ENCODE measurements around the gene SPX.
A peak's percentile ranks its signal among the peaks of the same experiment; 100 is the strongest.

The SPX gene

DNA sequence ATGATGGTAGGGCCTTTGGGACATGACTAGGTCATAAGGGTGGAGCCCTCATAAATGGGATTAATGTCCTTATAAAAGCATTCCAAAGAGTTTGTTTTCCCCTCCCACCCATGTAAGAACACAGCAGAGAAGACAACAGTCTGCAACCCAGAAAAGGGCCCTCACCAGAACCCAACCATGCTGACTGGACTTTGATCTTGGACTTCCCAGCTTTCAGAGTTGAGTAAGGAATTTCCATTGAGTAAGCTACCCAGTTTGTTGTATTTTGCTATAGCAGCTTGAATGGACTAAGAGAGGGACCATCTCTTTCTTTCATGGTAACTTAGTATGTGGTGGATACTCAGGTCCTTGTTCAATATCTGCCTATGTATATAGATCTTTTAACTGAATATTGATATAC is 2.9 kb upstream of the SPX start:
- TF ChIP-seq, protein P1, sequence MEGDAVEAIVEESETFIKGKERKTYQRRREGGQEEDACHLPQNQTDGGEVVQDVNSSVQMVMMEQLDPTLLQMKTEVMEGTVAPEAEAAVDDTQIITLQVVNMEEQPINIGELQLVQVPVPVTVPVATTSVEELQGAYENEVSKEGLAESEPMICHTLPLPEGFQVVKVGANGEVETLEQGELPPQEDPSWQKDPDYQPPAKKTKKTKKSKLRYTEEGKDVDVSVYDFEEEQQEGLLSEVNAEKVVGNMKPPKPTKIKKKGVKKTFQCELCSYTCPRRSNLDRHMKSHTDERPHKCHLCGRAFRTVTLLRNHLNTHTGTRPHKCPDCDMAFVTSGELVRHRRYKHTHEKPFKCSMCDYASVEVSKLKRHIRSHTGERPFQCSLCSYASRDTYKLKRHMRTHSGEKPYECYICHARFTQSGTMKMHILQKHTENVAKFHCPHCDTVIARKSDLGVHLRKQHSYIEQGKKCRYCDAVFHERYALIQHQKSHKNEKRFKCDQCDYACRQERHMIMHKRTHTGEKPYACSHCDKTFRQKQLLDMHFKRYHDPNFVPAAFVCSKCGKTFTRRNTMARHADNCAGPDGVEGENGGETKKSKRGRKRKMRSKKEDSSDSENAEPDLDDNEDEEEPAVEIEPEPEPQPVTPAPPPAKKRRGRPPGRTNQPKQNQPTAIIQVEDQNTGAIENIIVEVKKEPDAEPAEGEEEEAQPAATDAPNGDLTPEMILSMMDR (conservative IDR thresholded peaks at IDR 0.05; ENCODE audit: low read depth, low read length): no peak
- Histone ChIP-seq H3K4me3 (IDR thresholded peaks at IDR 0.05; ENCODE audit: insufficient read depth, low read depth, low read length) (no peak overlapping the region), H3K27me3 (ENCODE audit: insufficient read depth, low read depth) (no peaks in the 10 kb centered on the region), H3K9ac (no peak overlapping the region), H3K36me3 (ENCODE audit: insufficient read depth) (no peaks in the 10 kb centered on the region), H3K4me2 (no peak overlapping the region), H3K79me2 (ENCODE audit: insufficient read depth, low read depth) (no peaks in the 10 kb centered on the region), H3K4me1 (ENCODE audit: low read depth, poor library complexity, severe bottlenecking) (no peaks in the 10 kb centered on the region), H2AFZ (ENCODE audit: low read depth) (no peak overlapping the region), H4K20me1 (ENCODE audit: insufficient read depth) (no peaks in the 10 kb centered on the region), H3K27ac (no peak overlapping the region)

DNA sequence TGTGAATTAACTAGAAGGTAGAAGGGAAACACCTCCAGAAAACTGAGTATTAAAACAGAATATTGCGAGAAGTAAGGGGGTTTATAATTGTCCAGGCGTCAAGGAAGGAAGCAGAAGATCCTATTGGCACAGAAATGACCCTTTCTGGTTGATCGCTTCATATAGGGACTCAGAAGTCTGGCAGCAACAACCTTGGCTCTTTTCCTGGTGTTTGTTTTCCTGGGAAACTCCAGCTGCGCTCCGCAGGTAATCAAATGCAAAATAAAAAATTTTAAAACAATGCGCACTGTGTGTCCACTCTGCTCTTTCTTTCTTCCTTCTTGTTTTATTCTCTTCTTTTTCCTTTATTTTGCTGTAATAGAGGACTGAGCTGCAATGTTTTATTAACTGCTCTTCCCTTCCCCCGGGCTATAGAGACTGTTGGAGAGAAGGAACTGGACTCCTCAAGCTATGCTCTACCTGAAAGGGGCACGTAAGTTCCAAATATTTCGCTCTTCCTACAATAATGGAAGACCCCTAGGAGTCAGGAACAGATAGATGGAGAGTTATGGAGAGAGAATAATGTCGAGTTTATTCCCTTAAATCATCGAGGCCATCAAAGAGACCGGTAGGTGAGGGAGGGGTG is 737 bp downstream of the SPX start:
- no peaks in the 10 kb centered on the region for H3K4me1 ChIP-seq (ENCODE audit: low read depth, poor library complexity, severe bottlenecking)
- H2AFZ ChIP-seq (ENCODE audit: low read depth): no peak overlapping the region
- H3K36me3 ChIP-seq (ENCODE audit: insufficient read depth): no peaks in the 10 kb centered on the region
- TF ChIP-seq, protein P1 (conservative IDR thresholded peaks at IDR 0.05; ENCODE audit: low read depth, low read length): no peak
- H3K4me3 ChIP-seq (IDR thresholded peaks at IDR 0.05; ENCODE audit: insufficient read depth, low read depth, low read length): no peak overlapping the region
- H3K9ac ChIP-seq: no peak overlapping the region
- H3K27ac ChIP-seq: no peak overlapping the region
- no peaks in the 10 kb centered on the region for H3K27me3 ChIP-seq (ENCODE audit: insufficient read depth, low read depth)
- no peak overlapping the region for H3K4me2 ChIP-seq
- no peaks in the 10 kb centered on the region for H4K20me1 ChIP-seq (ENCODE audit: insufficient read depth)
- H3K79me2 ChIP-seq (ENCODE audit: insufficient read depth, low read depth): no peaks in the 10 kb centered on the region

DNA sequence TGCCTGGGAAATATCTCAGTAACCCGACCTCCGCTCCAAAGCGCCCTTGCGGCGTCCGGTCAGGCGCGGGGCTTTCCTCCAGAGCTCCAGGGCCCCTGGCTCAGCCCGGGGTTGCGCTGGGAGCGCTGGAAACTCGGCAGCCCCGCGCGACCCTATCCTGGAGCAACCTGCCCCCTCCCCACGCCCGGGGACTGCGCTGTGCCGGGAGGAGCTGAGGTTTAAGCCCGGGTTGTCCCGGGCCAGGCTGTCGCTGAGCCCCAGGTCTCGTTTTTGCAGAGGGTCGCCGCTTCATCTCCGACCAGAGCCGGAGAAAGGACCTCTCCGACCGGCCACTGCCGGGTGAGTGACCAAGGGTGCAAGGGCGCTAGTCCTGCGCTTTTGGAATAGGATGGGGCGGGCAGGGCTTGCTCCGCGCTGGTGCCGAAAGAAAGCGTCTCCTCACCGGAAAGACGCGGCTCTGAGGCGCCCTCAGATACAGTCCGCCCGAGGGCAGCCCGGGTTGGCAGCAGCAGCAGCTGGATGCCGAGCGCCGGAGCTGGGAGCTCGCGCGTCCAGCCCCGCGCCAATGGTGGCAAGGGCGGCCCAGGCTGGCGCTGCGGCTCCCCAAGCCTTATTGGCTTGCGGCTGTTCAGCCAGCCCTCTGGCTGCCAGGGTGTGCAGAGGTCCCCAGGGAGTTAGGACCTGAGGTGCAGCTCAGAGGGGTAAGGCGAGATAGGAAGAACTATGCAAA is 1.5 kb downstream of the SPX start:
- Histone ChIP-seq H3K4me1 (ENCODE audit: low read depth, poor library complexity, severe bottlenecking) (no peaks in the 10 kb centered on the region), H3K27ac (no peak overlapping the region), H3K4me2 (0 out of 2 replicates have a peak overlapping the region, but pooled peaks have one; percentile 0), H4K20me1 (ENCODE audit: insufficient read depth) (no peaks in the 10 kb centered on the region), H3K4me3 (IDR thresholded peaks at IDR 0.05; ENCODE audit: insufficient read depth, low read depth, low read length) (no peak overlapping the region), H2AFZ (ENCODE audit: low read depth) (peak overlapping the region; percentile 57), H3K36me3 (ENCODE audit: insufficient read depth) (no peaks in the 10 kb centered on the region), H3K27me3 (ENCODE audit: insufficient read depth, low read depth) (no peaks in the 10 kb centered on the region), H3K9ac (no peak overlapping the region), H3K79me2 (ENCODE audit: insufficient read depth, low read depth) (no peaks in the 10 kb centered on the region)
- TF ChIP-seq, protein P1 (conservative IDR thresholded peaks at IDR 0.05; ENCODE audit: low read depth, low read length): no peak

DNA sequence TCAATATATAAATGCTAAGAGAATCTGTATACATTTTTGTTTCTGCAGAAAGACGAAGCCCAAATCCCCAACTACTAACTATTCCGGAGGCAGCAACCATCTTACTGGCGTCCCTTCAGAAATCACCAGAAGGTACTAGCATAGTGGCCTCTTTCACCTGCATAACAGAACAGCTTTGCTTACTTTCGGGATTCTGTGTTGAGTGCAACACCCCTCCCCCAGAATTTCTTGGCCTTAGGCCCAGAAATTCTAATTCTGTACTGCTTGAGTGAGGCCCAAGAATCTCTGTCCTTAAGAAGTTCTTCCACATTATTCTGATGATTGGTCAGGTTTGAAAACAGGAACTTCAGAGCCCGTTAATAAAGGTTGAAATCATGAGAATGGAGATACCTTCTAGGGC is 2.9 kb downstream of the SPX start:
- H3K27ac ChIP-seq: no peak overlapping the region
- H2AFZ ChIP-seq (ENCODE audit: low read depth): no peak overlapping the region
- H3K4me2 ChIP-seq: no peak overlapping the region
- no peak overlapping the region for H3K9ac ChIP-seq
- no peaks in the 10 kb centered on the region for H3K36me3 ChIP-seq (ENCODE audit: insufficient read depth)
- TF ChIP-seq, protein P1 (conservative IDR thresholded peaks at IDR 0.05; ENCODE audit: low read depth, low read length): no peak
- H3K4me3 ChIP-seq (IDR thresholded peaks at IDR 0.05; ENCODE audit: insufficient read depth, low read depth, low read length): no peak overlapping the region
- no peaks in the 10 kb centered on the region for H4K20me1 ChIP-seq (ENCODE audit: insufficient read depth)
- no peaks in the 10 kb centered on the region for H3K27me3 ChIP-seq (ENCODE audit: insufficient read depth, low read depth)
- no peaks in the 10 kb centered on the region for H3K79me2 ChIP-seq (ENCODE audit: insufficient read depth, low read depth)
- H3K4me1 ChIP-seq (ENCODE audit: low read depth, poor library complexity, severe bottlenecking): no peaks in the 10 kb centered on the region

Data from KMS-11 (cell line).